HG03565 (cell line): ENCODE measurements around the gene CSF1.

Experiments
- ATAC-seq: cut with Tn5 transposase; IDR thresholded peaks from one replicate; pipeline ENCODE4 v1.9.1; 2021; ENCODE audit warnings: mild to moderate bottlenecking, moderate library complexity; ENCODE audit not compliant: unreplicated experiment

CSF1 gene

DNA sequence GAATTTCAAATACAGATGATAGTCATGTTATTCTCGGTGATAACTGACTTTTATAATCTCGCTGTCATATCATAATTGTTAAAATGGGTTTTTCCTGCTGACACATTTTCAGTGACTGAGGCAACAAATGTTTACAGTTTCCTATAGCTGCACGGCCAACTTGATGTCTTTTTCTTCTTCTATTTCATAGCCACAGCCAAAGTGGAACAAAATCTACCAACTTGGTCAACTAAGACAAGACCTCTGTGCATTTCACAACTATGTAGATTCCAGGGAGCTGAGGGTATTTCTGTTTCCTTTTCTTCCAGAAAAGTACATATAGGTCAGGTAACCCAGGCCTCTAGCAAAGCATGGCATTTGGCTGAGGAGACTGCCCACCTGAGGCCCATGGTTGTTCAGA lies 63.5 kb downstream of the CSF1 start:
- ATAC-seq = no peak

DNA sequence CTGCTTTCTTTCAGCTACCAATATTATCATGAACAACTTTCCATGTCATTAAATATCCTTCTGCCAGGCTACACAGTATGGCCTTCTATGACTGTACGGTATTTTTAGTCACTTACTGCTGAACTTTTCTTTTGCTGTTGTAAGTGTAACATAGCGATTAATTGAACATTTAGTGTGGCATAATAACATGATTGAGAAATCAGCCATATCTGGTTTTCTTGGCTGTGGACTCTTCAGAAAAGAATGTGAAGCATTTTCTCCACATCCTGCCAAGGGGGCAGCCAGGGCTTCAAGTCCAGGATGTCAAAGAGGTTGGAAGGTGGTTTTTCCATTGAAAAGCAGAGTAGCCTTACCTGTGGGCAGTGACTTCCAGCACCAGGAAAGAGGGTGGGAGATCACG lies 65.1 kb downstream of the CSF1 start:
- ATAC-seq = no peak

DNA sequence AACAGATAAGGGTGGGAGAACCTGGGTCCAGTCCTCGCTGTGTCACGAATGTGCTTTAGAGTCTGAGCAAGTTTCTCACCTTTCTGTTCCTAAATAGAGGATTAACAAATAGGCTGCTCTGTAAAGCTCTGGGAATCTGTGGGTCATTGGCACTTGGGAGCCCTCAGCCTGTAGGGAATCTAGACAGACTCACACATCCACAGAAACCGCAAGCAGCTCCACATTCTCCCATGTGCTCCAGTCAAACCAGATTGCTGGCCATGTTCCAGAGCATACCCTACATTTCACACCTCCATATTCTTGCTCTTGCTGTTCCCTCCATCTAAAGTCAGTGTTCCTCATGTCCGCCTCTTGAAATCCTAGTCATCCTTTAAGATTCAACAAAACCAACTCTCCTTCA lies 66.1 kb downstream of the CSF1 start:
- ATAC-seq = no peak

- no peak for ATAC-seq
These were observed 66.6 kb downstream of the CSF1 start for GRCh38 chr1:109977225-109977624.

GRCh38 chr1:109977657-109978378 lies 67.2 kb downstream of the CSF1 start:
- ATAC-seq = no peak

DNA sequence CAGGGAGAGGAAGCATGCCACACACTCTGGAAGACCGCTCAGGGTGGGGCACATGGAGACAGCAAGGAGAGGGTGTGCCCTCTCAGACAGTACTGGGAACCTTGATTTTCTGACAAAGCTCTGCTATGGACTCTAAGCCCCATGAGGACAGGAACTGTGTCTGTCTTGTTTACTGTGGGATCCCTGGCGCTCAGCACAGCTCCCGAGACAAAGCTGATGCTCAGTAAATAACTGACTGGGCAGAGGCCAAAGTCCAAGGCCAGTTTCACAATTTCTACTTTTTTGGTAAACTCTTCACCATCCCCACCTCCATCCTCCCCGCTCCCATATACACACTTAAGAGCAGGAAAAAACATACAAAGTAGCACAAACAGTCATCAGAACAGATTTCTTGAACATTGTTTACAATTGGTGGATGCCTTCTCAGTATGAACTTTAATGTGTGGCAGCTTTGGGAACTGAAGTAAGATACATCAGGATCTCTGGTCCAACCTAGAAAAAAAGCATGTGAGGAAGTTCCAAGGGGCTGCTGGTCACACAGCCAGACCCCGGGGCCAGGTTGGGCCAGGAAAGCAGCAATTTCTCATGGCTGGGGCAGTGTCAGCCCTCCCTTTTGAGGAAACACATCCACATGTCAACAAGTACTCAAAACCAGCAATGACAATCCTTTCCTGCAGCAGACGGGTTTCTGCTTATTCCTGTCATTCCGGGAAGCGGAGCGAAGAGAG lies 68.3 kb downstream of the CSF1 start:
- ATAC-seq = no peak

DNA sequence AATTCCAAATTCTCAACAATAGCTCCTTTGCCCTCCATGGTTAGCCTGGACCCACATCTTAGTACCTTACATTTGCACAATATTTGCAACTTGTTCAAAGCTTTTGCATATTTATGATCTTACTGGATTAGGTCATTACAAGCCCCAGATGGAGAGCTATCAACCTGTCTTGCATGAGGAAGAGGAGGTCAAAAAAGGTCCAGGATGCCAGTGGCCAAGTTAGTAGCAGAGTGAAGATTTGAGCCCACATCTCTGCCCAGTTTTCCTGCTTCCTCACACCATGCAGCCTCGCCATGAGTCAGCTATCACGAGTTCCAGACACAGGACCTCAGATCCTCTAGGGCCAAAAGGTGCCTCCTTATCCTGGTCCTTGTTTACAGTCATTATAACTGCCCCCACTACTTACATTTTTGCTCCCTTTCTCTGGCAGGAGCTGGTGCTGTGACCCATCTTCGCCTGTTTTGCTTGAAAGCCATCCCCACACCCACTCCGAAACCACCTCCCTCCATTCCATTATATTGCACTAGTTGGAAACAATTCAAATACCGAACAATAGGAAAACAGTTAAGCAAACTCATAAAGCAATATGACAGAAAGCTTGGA lies 68.9 kb downstream of the CSF1 start:
- ATAC-seq = no peak
